HCT116 (cell line): ENCODE results near the gene ALDH3A2. TPM values are rescaled to one million over a fixed set of nuclear protein-coding genes. Genes with fewer than 3 reads are reported as not detected.

ENCODE experiments used
- ATAC-seq: fragments of 200-7000 bp; cut with Tn5 transposase; 2 replicates; pipeline ENCODE4 v1.9.1; 2020; ENCODE audit warnings: mild to moderate bottlenecking, moderate library complexity
- BruUV-seq: library from RNA; stranded (reverse); fragments of 400-500 nt; replicated peaks from 2 replicates; lab custom pipeline; 2021; lab: Mats Ljungman, UMichigan
- CTCF ChIA-PET: fragments of 300-600 bp; sonication (Branson Sonifier 250); formaldehyde crosslinking; loops from one replicate; lab custom pipeline; 2021; ENCODE audit warnings: antibody characterized with exemption; lab: Charles Lee
- POLR2A ChIA-PET: fragments of 300-600, 350-600 bp; sonication (Branson Sonifier 250); formaldehyde crosslinking; loops from one replicate; lab custom pipeline; 2021; ENCODE audit warnings: antibody characterized with exemption; lab: Charles Lee
- RAD21 ChIA-PET, 2 experiments: fragments of 300-600 bp; sonication (Branson Sonifier 250); formaldehyde crosslinking; loops; one replicate each; lab custom pipeline; 2023; ENCODE audit warnings: low total read pairs in 2 of 2; ENCODE audit not compliant: uncharacterized antibody in 2 of 2, unreplicated experiment in 2 of 2, low non-redundant PET in 1 of 2; lab: Charles Lee
- DNase-seq: peaks from one replicate; pipeline ENCODE4 v3.0.0-alpha.2; 2010; ENCODE audit warnings: low read depth, low spot score
- H2AFZ ChIP-seq: fragments of 200-600 bp; shearing (Covaris generic), sonication (generic); 2 replicates; pipeline ENCODE4 v1.6.1; 2017; ENCODE audit warnings: low read depth, mixed run types, mixed read lengths, antibody characterized with exemption, low read length; ENCODE audit not compliant: poor library complexity, severe bottlenecking
- H3K27ac ChIP-seq: 2 replicates; pipeline ENCODE4 v1.5.1; 2012; ENCODE audit warnings: low read depth, low read length
- H3K27me3 ChIP-seq: fragments of 200-600 bp; sonication (generic); 2 replicates; pipeline ENCODE4 v1.6.1; 2016; ENCODE audit warnings: mixed run types, low read length, mixed read lengths; ENCODE audit not compliant: insufficient read depth
- H3K36me3 ChIP-seq, 2 experiments: fragments of 200-500 bp in 1 of 2; fragments of 200-600 bp in 1 of 2; sonication (Bioruptor generic) in 1 of 2; sonication (generic) in 1 of 2; 2 replicates each; pipeline versions ENCODE4 v1.5.1 to v1.6.1; 2014 to 2016; ENCODE audit warnings: low read length in 2 of 2, inconsistent platforms in 1 of 2, mixed read lengths in 1 of 2, mixed run types in 1 of 2; ENCODE audit not compliant: insufficient read depth in 2 of 2, control insufficient read depth in 1 of 2
- H3K4me1 ChIP-seq, 2 experiments: fragments of 200-600 bp in 1 of 2; sonication (generic) in 1 of 2; 2 replicates each; pipeline versions ENCODE4 v1.5.1 to v1.6.1; 2012 to 2017; ENCODE audit warnings: low read length in 2 of 2, inconsistent platforms in 1 of 2, mild to moderate bottlenecking in 1 of 2, mixed read lengths in 1 of 2, mixed run types in 1 of 2, moderate library complexity in 1 of 2; ENCODE audit not compliant: insufficient read depth in 2 of 2, control insufficient read depth in 1 of 2
- H3K4me2 ChIP-seq: fragments of 200-600 bp; sonication (generic); 2 replicates; pipeline ENCODE4 v1.6.1; 2017; ENCODE audit warnings: mixed run types, low read length, mixed read lengths
- H3K4me3 ChIP-seq, 2 experiments: fragments of 200-600 bp in 1 of 2; sonication (generic) in 1 of 2; replicated peaks in 1 of 2; 2 replicates each; pipeline ENCODE4 v1.5.1; 2011 to 2016; ENCODE audit warnings: low read length in 2 of 2, control low read depth in 1 of 2, low read depth in 1 of 2, mild to moderate bottlenecking in 1 of 2, mixed read lengths in 1 of 2, mixed run types in 1 of 2
- H3K79me2 ChIP-seq: fragments of 200-600 bp; sonication (generic); 2 replicates; pipeline ENCODE4 v1.6.1; 2017; ENCODE audit warnings: mild to moderate bottlenecking, mixed run types, low read length, moderate library complexity, mixed read lengths; ENCODE audit not compliant: insufficient read depth
- H3K9ac ChIP-seq: fragments of 200-600 bp; sonication (generic); 2 replicates; pipeline ENCODE4 v1.6.1; 2016; ENCODE audit warnings: low read length, mixed read lengths
- H3K9me2 ChIP-seq: fragments of 200-600 bp; sonication (generic), shearing (Covaris generic); 2 replicates; pipeline ENCODE4 v1.6.1; 2017; ENCODE audit warnings: mixed run types, mild to moderate bottlenecking, moderate library complexity; ENCODE audit not compliant: insufficient read depth
- H3K9me3 ChIP-seq, 2 experiments: fragments of 200-500 bp in 1 of 2; fragments of 200-600 bp in 1 of 2; sonication (Bioruptor generic) in 1 of 2; sonication (generic) in 1 of 2; 2 replicates each; pipeline ENCODE4 v1.6.1; 2014 to 2017; ENCODE audit warnings: low read length in 2 of 2, mixed read lengths in 2 of 2, inconsistent platforms in 1 of 2, low read depth in 1 of 2, mild to moderate bottlenecking in 1 of 2, mixed run types in 1 of 2, moderate library complexity in 1 of 2; ENCODE audit not compliant: control insufficient read depth in 1 of 2, insufficient read depth in 1 of 2
- H4K20me1 ChIP-seq: fragments of 200-600 bp; sonication (generic), shearing (Covaris generic); 2 replicates; pipeline ENCODE4 v1.6.1; 2017; ENCODE audit warnings: mixed run types, mild to moderate bottlenecking, moderate library complexity; ENCODE audit not compliant: insufficient read depth
- ATF3 ChIP-seq: IDR thresholded peaks from 2 replicates; pipeline ENCODE4 v1.6.1; 2012
- CBX3 ChIP-seq: IDR thresholded peaks from 2 replicates; pipeline ENCODE4 v1.6.1; 2012; ENCODE audit warnings: low read depth
- EGR1 ChIP-seq: IDR thresholded peaks from 2 replicates; pipeline ENCODE4 v1.6.1; 2012; ENCODE audit warnings: low read depth
- EZH2 ChIP-seq: fragments of 200-600 bp; sonication (generic); IDR thresholded peaks from 2 replicates; pipeline ENCODE4 v1.6.1; 2017; ENCODE audit warnings: antibody characterized with exemption, mixed run types
- EZH2phosphoT487 ChIP-seq: fragments of 200-600 bp; IDR thresholded peaks from 2 replicates; pipeline ENCODE4 v1.6.1; 2018; ENCODE audit warnings: antibody characterized with exemption, borderline replicate concordance
- FOSL1 ChIP-seq: IDR thresholded peaks from 2 replicates; pipeline ENCODE4 v1.6.1; 2012; ENCODE audit warnings: low read depth
- JUND ChIP-seq: IDR thresholded peaks from 2 replicates; pipeline ENCODE4 v1.6.1; 2012
- POLR2AphosphoS5 ChIP-seq: IDR thresholded peaks from 2 replicates; pipeline ENCODE4 v1.6.1; 2011; ENCODE audit warnings: mild to moderate bottlenecking, low read depth, low read length, moderate library complexity
- RAD21 ChIP-seq: IDR thresholded peaks from 2 replicates; pipeline ENCODE4 v1.6.1; 2012; ENCODE audit warnings: low read depth, mild to moderate bottlenecking
- REST ChIP-seq: IDR thresholded peaks from 2 replicates; pipeline ENCODE4 v1.6.1; 2012; ENCODE audit warnings: low read depth
- SP1 ChIP-seq: IDR thresholded peaks from 2 replicates; pipeline ENCODE4 v1.6.1; 2012; ENCODE audit warnings: low read depth
- SRF ChIP-seq: IDR thresholded peaks from 2 replicates; pipeline ENCODE4 v1.6.1; 2012; ENCODE audit warnings: low read depth
- ZFX ChIP-seq: fragments of 450-650 bp; IDR thresholded peaks from 2 replicates; pipeline ENCODE4 v1.6.1; 2017
- ZNF274 ChIP-seq: fragments of 200-500 bp; sonication (Bioruptor generic); IDR thresholded peaks from 2 replicates; pipeline ENCODE4 v1.6.1; 2014; ENCODE audit warnings: mild to moderate bottlenecking, low read depth, low read length, inconsistent platforms
- intact Hi-C: fragments of 100-400 bp; cut with micrococcal nuclease; formaldehyde crosslinking; loops from 2 replicates; pipeline ENCODE4 v1.10.0; 2022
- total RNA-seq: library from RNA; stranded (reverse); gene quantifications from one replicate; pipeline ENCODE4 v1.2.1, GENCODE V29; 2021; ENCODE audit not compliant: unreplicated experiment
- TF ChIP-seq, protein P1 (sequence below), 3 experiments: fragments of 200-600 bp in 1 of 3; sonication (generic) in 1 of 3; IDR thresholded peaks in 2 of 3; conservative IDR thresholded peaks in 1 of 3; 2 replicates each; pipeline ENCODE4 v1.5.1; 2012 to 2017; ENCODE audit warnings: low read depth in 2 of 3, low read length in 2 of 3, antibody characterized with exemption in 1 of 3, borderline replicate concordance in 1 of 3, control low read depth in 1 of 3, mild to moderate bottlenecking in 1 of 3, mixed read lengths in 1 of 3, mixed run types in 1 of 3, moderate library complexity in 1 of 3; ENCODE audit not compliant: insufficient read depth in 1 of 3
- TF ChIP-seq, protein P2 (sequence below): IDR thresholded peaks from 2 replicates; pipeline ENCODE4 v1.6.1; 2012

ALDH3A2 gene
- total RNA-seq, 1 experiment from 2014 or later = 86.8 TPM

DNA sequence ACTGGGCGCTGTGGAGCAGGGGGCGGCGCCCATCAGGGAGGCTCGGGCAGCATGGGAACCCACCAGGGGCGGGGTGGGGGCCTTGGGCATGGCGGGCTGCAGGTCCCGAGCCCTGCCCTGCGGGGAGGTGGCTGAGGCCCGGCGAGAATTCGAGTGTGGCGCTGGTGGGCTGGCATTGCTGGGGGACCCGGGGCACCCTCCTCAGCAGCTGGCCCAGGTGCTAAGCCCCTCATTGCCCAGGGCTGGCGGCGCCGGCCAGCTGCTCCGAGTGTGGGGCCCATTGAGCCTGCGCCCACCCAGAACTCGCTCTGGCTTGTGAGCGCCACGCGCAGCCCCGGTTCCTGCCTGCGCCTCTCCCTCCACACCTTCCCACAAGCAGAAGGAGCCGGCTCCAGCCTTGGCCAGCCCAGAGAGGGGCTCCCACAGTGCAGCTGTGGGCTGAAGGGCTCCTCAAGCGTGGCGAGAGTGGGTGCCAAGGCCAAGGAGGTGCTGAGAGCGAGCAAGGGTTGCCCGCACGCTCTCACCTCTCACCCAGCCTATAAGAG, 5.9 kb downstream of the ALDH3A2 start:
- TF ChIP-seq ATF3 (no peak), JUND (no peak), FOSL1 (no peak), SRF (no peak), CBX3 (no peak), REST (no peak), RAD21 (no peak), ZNF274 (no peak), SP1 (no peak), EGR1 (no peak), ZFX (no peak), POLR2AphosphoS5 (no peak), EZH2phosphoT487 (no peak), EZH2 (no peak)
- TF ChIP-seq, protein P1, sequence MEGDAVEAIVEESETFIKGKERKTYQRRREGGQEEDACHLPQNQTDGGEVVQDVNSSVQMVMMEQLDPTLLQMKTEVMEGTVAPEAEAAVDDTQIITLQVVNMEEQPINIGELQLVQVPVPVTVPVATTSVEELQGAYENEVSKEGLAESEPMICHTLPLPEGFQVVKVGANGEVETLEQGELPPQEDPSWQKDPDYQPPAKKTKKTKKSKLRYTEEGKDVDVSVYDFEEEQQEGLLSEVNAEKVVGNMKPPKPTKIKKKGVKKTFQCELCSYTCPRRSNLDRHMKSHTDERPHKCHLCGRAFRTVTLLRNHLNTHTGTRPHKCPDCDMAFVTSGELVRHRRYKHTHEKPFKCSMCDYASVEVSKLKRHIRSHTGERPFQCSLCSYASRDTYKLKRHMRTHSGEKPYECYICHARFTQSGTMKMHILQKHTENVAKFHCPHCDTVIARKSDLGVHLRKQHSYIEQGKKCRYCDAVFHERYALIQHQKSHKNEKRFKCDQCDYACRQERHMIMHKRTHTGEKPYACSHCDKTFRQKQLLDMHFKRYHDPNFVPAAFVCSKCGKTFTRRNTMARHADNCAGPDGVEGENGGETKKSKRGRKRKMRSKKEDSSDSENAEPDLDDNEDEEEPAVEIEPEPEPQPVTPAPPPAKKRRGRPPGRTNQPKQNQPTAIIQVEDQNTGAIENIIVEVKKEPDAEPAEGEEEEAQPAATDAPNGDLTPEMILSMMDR (IDR thresholded peaks at IDR 0.05 in 2 of 3, conservative IDR thresholded peaks at IDR 0.05 in 1 of 3; ENCODE audit: borderline replicate concordance in 1 of 3, insufficient read depth in 1 of 3, low read depth in 2 of 3, low read length in 2 of 3) = no peak
- TF ChIP-seq, protein P2, sequence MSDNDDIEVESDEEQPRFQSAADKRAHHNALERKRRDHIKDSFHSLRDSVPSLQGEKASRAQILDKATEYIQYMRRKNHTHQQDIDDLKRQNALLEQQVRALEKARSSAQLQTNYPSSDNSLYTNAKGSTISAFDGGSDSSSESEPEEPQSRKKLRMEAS = no peak
- Histone ChIP-seq H3K9ac (no peak overlapping the region), H3K36me3 (peaks cover 13 to 17% of the 10 kb centered on the region in 2 experiments; a peak in 2 of 4 replicates), H3K9me3 (no peaks in the 10 kb centered on the region), H3K9me2 (no peaks in the 10 kb centered on the region), H2AFZ (no peak overlapping the region), H3K4me1 (peaks cover 20 to 27% of the 10 kb centered on the region in 2 experiments), H3K4me2 (no peak overlapping the region), H3K27me3 (no peaks in the 10 kb centered on the region), H4K20me1 (no peaks in the 10 kb centered on the region), H3K79me2 (peaks cover 39% of the 10 kb centered on the region), H3K27ac (no peak overlapping the region), H3K4me3 (no peak overlapping the region)
- ChIA-PET CTCF (no interaction called here), RAD21 (no interaction called here), POLR2A (no interaction called here)
- DNase-seq (no peak), ATAC-seq (no peak)
- BruUV-seq = no TSS peak
- intact Hi-C loops = no loop called here
